HG03064 (cell line): ENCODE results near the gene DPP7.
A peak's percentile ranks its signal among the peaks of the same experiment; 100 is the strongest.

Experiments
- ATAC-seq: cut with Tn5 transposase; IDR thresholded peaks from one replicate; pipeline ENCODE4 v1.9.1; 2021; ENCODE audit warnings: low read depth; ENCODE audit not compliant: unreplicated experiment

The DPP7 gene

DNA sequence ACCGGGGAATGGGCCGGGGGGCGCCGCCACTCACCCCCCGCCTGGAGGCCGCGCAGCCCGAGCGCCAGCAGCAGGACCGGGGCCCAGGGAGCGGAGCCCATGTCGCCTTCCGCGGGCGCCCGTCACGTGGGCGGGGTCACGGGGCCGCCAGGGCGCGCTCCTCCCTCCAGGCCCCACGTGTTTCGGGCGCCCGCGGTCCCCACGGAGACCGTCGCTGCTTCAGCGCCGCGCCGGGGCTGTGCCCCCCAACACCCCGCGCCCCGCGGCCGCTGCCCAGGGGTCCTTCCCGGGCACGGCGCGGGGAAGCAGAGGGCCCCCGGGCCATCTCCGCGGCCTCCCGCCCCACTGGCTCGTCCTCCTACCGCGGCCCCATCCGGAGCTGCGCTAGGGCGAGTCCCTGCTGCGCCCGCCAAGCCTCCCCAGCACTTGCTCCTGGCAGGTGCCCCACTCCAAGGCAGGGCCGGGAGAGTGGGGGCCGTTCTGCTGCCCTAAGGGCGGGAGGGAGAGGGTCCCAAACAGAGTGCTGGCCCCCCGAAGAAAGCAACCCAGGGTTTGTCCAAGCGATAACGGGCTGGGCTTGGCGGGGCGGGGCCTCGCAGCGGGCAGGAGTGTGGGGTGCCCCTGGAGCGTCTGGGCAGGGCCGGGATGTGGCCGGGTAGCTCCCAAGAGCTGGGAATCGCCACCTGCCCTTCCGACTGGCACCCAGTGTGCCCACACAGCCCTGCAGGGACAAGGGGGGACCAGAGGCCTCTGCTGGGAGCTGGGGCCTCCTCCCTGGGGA is at the start of gene DPP7:
DPP7 (minus strand) TSS at position 121 of the 781 bp plus-strand sequence; CDS start at position 101, 20 bp downstream.
- ATAC-seq, result peak; percentile 58

GRCh38 chr9:137163805-137164204 is 49.3 kb upstream of the DPP7 start:
- no peak for ATAC-seq

DNA sequence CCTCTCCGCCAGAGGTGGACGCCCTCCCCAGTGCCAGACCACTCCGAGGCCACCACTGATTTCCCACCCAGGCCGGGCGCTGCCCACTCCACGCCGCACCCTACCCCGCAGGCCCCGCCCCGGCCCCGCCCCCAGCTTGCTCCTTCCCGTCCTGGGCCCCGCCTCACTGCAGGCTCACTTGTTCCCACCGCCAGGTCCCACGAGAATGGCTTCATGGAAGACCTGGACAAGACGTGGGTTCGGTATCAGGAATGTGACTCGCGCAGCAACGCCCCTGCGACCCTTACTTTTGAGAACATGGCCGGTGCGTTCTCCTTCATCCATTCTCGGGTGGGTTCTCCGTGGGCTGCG is 48.8 kb upstream of the DPP7 start:
- no peak for ATAC-seq

DNA sequence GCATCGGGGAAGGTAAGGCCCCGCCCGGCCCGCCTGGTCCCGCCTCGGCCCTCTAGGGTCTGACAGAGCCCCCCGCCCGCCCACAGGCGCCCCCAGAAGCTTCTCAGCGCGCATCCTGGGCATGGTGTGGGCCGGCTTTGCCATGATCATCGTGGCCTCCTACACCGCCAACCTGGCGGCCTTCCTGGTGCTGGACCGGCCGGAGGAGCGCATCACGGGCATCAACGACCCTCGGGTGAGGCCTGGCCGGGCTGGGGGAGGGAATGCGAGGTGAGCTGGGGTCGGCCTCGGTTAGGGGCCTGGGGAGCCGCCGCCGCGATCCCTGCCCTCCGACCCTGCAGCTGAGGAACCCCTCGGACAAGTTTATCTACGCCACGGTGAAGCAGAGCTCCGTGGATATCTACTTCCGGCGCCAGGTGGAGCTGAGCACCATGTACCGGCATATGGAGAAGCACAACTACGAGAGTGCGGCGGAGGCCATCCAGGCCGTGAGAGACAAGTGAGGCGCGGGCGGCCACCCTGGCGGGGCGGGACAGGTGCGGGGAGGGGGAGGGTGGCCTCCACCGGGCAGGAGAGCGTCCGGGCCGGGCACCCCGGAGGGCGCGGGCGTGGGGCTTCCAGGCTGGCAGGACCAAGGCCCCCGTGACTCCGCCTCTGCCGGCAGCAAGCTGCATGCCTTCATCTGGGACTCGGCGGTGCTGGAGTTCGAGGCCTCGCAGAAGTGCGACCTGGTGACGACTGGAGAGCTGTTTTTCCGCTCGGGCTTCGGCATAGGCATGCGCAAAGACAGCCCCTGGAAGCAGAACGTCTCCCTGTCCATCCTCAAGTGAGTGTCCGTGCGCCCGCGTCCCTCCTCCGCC is 48.2 kb upstream of the DPP7 start:
- no peak for ATAC-seq

- no peak for ATAC-seq
Measured at GRCh38 chr9:137161558-137162486, 47.3 kb upstream of the DPP7 start.

GRCh38 chr9:137160716-137161557 is 46.4 kb upstream of the DPP7 start:
- no peak for ATAC-seq

- ATAC-seq, result no peak
Measured at GRCh38 chr9:137160054-137160425, 45.5 kb upstream of the DPP7 start.

DNA sequence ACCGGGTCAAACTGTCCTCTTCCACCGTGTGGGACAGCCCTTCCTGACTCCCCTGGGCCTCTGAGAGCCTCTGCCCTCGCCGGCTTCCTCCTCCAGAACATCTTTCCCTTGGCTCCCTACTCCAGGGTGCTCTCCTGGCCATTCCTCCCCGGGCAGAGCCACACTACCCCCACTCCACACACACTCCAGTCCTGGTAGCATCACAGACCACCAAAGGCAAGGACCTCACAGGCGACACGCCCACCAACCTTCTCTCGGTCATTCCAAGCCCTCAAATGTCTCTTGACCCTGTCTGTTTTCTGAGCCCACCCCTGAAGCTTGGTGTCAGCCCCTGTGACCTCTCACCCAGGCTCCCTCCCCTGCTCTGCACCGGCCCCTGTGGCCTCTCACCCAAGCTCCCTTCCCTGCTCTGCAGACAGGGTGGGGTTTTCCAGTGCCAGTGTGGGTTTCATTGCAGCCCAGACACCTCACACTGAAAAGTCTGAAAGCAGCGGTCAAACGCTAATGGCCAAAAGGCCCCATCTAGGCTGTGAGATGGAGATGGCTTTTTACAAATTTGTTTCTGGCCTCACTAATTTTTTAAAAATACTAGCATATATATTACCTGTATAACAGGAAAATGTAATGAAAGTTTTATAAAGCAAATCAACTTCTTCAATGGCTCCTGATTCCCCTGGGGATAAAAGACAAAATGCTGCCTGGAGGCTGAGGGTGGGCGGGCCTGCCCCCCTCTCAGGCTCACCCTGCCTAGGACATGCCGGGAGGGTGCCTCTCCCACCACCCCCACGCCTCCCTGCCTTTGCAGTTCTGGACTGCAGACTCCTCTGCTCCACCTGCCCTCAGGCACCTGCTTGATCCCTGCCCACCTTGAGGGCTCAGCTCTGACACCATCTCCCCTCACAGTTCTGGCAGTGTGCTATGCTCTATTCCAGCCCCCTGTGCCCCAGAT is 44.8 kb upstream of the DPP7 start:
- ATAC-seq, result no peak

DNA sequence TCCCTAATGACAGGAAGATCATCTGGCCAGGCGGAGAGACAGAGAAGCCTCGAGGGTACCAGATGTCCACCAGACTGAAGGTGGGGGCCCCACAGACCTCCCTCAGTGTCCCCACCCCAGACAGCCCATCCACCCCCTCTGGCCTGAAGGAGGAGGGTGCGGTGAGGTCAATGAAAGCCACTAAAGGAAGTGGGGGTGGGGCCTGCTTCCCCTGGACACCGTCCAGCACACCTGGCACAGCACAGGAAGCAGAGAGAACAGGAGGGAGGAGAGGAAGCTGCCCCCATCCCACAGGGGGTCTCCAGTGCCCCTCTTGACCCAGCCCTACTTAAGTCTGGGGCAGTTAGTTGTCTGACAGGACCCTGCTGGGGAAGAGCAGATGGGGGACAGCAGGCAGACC is 44.1 kb upstream of the DPP7 start:
- no peak for ATAC-seq

DNA sequence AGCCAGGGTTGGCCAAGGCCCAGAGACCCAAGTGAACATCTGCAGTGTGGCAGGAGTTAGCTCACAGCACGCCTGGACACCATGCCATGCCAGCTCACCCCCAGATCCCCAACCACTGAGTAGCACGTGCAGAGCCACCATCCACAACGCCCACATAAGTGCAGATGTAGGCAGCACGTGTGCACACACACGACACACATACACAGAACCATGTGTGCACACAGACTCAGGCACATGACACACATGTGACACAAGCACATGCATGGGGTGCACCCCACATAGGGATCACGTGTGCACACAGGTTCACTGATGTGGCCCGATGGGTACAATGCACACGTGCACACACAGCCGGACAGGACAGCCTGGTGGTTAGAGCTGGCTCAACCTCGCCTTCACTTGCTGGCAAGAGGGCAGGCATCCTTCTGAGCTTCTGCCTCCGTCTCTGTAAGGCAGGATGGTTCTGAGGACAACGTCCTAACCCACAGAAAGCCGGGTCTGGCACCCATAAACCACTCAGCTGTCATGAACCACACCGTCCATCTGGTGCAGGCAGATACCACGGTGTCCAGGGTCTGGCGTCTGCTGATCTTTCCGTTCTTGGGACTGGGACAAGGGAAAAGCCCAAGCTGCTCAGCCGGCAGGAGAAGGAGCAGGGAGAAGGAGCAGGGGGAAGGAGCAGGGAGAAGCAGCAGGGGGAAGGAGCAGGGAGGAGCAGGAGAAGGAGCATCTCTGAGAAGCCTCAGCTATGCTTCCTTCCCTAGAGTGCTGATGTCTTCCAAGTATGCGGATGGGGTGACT is 43.3 kb upstream of the DPP7 start:
- no peak for ATAC-seq

DNA sequence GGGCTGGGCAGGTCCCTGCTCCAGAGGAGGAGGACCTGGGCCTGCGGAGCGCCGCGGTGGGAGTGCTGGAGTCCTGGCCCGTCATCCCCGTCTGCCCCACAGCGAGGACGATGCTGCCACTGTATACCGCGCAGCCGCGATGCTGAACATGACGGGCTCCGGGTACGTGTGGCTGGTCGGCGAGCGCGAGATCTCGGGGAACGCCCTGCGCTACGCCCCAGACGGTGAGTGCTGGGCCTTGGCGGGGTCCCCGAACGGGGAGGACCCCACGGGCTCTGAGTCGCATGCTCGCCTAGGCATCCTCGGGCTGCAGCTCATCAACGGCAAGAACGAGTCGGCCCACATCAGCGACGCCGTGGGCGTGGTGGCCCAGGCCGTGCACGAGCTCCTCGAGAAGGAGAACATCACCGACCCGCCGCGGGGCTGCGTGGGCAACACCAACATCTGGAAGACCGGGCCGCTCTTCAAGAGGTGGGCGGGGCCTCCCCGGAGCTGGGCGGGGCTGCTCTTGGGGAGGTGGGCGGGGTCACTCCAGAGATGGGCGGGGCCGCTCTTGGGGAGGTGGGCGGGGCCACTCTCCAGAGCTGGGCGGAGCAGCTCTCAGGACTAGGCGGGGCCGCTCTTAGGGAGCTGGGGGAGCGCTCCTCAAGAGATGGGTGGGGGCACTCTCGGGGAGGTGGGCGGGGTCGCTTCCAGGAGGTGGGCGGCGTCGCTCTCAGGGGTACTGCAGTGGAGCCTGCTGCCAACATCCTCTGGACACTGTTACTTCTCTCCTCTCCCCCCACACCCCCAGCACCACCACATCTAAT is 42.2 kb upstream of the DPP7 start:
- no peak for ATAC-seq

DNA sequence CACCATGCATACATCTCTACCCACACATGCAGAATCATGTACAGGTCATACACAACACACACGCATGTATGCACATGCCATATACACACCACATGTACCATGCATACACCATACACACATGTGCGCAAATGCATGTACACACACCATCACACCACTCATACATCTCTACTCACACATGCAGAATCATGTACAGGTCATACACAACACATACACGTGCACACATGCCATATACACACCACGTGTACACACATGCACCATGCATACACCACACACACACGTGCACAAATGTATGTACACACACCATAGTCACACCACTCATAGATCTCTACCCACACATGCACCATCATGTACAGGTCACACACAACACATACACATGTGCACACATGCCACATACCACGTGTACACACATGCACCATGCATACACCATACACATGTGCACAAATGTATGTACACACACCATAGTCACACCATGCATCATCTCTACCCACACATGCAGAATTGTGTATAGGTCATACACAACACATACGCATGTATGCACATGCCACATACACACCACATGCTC is 38.4 kb upstream of the DPP7 start:
- ATAC-seq, result no peak

DNA sequence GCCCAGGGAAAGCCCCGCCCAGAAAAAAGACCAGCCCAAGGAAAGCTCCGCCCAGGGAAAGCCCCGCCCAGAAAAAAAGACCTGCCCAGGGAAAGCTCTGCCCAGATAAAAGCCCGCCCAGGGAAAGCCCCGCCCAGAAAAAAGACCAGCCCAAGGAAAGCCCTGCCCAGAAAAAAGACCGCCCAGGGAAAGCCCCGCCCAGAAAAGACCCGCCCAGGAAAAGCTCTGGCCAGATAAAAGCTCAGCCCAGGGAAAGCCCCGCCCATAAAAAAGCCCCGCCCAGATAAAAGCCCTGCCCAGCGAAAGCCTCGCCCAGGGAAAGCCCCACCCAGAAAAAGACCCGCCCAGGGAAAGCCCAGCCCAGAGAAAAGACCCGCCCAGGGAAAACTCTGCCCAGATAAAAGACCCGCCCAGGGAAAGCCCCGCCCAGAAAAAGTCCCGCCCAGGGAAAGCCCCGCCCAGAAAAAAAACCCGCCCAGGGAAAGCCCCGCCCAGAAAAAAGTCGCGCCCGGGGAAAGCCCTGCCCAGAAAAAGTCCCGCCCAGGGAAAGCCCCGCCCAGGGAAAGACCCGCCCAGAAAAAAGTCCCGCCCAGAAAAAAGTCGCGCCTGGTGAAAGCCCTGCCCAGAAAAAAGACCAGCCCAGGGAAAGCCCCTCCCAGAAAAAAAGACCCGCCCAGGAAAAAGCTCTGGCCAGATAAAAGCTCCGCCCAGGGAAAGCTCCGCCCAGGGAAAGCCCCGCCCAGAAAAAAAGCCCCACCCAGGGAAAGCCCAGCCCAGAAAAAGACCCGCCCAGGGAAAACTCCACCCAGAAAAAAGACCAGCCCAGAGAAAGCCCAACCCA is 36.3 kb upstream of the DPP7 start:
- ATAC-seq, result peak; percentile 39

GRCh38 chr9:137149942-137150616 is 35.5 kb upstream of the DPP7 start:
- peak; percentile 14 for ATAC-seq

DNA sequence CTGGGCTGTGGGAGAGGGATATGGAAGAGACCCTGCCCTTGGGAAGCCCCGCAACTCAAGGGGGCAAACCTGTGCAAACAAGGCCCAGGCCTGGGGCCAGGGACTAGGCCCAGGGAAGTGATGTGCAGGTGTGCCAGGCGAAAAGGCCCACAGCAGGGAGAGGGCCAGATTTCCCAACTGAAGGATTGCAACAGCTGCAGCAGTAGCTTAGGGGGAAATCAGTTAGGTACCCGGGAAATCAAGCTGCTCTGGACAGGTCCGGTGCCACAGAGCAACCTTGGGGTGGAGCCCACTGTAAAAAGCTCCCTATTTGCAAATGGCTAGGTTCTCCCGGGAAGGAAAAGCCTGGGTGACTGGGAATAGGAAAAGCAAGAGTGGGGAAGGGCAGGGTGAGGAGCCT is 34.8 kb upstream of the DPP7 start:
- ATAC-seq, result no peak

DNA sequence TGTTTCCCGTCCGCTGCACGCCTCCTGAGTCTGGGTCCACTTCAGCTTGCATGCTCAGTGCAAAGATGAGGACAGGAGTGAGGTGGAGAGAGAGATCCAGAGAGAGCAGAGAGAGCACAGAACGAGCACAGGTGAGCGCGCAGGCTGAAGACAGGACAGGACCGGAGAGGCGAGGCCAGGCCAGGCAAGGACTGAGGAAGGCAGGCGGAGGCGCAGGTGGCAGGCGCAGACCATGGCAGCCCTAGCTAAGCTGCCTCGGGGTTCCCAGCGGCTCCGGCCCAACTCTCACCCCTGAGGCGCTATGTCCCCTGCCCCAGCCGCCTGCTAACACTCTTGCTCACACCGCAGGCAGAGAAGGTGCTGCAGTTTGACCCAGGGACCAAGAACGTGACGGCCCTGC is 34.1 kb upstream of the DPP7 start:
- no peak for ATAC-seq
